ENCODE results near the gene BZW1.
"Not testable (repeated sequence)": the region's sequence is repeated elsewhere in the genome, so short reads cannot be mapped to it uniquely, and the experiment has no call there.

The BZW1 gene

DNA sequence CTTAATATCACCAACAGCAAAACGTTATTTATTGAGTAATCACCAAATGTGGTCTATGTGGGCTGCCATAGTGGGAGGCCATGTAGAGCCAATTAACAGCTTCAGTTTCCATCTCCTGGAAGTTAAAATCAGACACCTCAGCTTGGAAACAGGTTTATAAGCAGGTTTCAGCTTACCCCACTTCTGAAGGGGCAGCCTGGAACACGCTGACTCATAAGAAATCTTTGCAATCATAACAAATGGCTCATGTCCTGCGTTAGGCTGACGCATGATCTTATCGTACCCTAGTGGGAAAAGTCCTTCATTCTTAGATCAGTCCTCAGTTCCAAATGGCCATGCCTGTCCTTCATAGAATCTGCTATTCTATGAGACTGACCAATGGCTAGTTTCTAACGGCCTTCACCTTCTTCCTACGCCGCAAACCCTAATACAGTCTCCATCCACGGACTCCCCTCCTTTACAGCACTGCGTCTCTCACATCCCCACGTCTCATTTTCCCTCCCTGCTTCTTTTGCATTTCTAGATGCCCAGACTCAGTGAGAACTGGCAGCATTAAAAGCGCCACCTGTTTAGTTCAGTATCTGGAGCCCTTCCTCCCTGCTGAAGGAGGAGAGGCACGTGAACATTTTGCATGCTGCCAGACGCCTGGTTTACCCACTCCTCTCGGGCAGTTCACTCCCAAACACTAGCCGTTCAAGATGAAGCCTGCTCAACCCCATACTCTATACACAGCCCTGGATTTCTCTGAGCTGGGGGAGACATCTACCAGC, 24.2 kb upstream of the BZW1 start:
- no peaks in the 10 kb centered on the region for H3K9me3 ChIP-seq
- H3K4me3 ChIP-seq: no peak overlapping the region
- no peaks in the 10 kb centered on the region for H3K27me3 ChIP-seq
- no peak overlapping the region for H3K9ac ChIP-seq
- H3K27ac ChIP-seq: no peak overlapping the region
- no peaks in the 10 kb centered on the region for H3K4me1 ChIP-seq
- TF ChIP-seq Cebpa-rat (IDR thresholded peaks at IDR 0.05): no peak
- no peak overlapping the region for H3K4me2 ChIP-seq
- peaks cover 34% of the 10 kb centered on the region; the same call in 1 of the 2 replicates for H3K36me3 ChIP-seq
- no peaks in the 10 kb centered on the region for H4K20me1 ChIP-seq

DNA sequence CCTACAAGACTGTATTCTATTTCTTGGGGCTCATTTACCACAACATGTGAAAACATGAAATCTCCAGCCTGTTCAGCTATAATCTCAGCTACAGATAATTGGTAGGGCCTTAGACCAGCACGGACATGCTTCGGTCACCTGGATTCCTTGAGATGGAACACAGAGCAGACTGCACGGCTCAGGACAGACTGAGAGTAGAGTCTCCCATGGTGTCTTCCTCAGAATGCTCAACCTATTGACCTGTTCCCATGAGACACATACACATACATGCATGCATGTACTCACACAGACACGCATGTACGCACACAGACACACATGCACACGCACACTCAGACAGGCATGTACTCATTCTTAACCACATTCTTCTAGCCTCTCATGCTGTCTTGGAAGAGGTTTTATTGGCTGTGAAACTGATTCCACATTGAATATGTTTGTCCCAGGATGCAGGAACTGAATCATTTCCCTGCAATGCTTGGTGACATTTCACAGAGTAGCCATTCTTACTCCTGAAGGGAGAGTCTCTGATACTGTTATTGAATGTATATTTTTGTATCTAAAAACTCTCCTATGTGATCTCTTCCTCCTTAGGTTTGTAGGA, 23.5 kb upstream of the BZW1 start:
- Histone ChIP-seq H4K20me1 (no peaks in the 10 kb centered on the region), H3K4me3 (no peak overlapping the region), H3K4me1 (no peaks in the 10 kb centered on the region), H3K9ac (no peak overlapping the region), H3K9me3 (no peaks in the 10 kb centered on the region), H3K27me3 (no peaks in the 10 kb centered on the region), H3K27ac (no peak overlapping the region), H3K36me3 (peaks cover 41% of the 10 kb centered on the region; the same call in 1 of the 2 replicates), H3K4me2 (no peak overlapping the region)
- TF ChIP-seq Cebpa-rat (IDR thresholded peaks at IDR 0.05): no peak

- Histone ChIP-seq H3K9ac (no peak overlapping the region), H3K36me3 (peaks cover 33% of the 10 kb centered on the region; the same call in 1 of the 2 replicates), H3K9me3 (no peaks in the 10 kb centered on the region), H3K4me1 (no peaks in the 10 kb centered on the region), H3K27ac (no peak overlapping the region), H3K4me2 (no peak overlapping the region), H3K4me3 (no peak overlapping the region), H4K20me1 (no peaks in the 10 kb centered on the region), H3K27me3 (no peaks in the 10 kb centered on the region)
- TF ChIP-seq Cebpa-rat (IDR thresholded peaks at IDR 0.05): no peak
Observed at GRCh38 chr2:200790185-200790584, 21.5 kb upstream of the BZW1 start.

DNA sequence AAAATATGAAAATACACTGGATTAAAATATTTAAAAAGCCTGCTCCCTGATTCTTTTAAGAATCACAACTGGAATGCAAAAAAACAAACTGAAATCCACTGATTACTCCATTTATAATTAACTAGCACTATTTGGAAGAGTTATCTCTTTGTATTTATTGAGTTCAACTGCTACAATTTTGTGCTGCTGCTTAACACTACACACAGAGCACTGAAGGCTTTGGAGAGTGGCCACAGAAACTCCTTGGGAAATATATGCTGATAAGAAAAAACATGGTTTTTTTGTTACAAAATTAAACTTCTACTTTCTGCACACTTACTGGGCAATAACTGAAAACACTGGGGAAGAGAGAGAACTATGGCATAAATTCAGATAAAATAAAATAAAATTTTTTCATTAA, 19.8 kb upstream of the BZW1 start:
- Histone ChIP-seq H3K4me3 (no peak overlapping the region), H4K20me1 (no peaks in the 10 kb centered on the region), H3K27ac (no peak overlapping the region), H3K36me3 (peaks cover 33% of the 10 kb centered on the region; the same call in 1 of the 2 replicates), H3K4me1 (no peaks in the 10 kb centered on the region), H3K9me3 (no peaks in the 10 kb centered on the region), H3K9ac (no peak overlapping the region), H3K27me3 (no peaks in the 10 kb centered on the region), H3K4me2 (no peak overlapping the region)
- TF ChIP-seq Cebpa-rat (IDR thresholded peaks at IDR 0.05): no peak

DNA sequence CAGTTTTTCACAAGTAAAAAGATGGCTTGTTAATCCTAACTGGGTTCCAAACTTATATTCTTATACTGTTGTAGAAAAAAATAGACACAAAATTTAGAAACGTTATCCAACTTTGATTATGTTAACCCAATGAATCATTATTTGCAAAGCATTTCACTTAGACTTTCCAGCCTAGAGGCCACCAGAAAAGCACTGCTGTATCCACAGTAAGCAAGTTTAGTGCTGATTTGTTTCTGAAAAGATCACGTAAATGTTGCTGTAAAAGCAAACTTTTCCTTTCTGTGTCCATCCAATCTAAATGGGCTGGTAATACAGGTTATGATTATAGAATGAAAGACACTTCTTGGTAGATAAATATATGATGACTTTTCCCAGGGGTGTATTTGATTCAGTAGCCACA, 17.6 kb upstream of the BZW1 start:
- H4K20me1 ChIP-seq: no peaks in the 10 kb centered on the region
- no peak overlapping the region for H3K27ac ChIP-seq
- no peak overlapping the region for H3K9ac ChIP-seq
- peaks cover 19% of the 10 kb centered on the region; the same call in 1 of the 2 replicates for H3K36me3 ChIP-seq
- no peak overlapping the region for H3K4me3 ChIP-seq
- no peak for TF ChIP-seq Cebpa-rat (IDR thresholded peaks at IDR 0.05)
- H3K27me3 ChIP-seq: no peaks in the 10 kb centered on the region
- no peaks in the 10 kb centered on the region for H3K9me3 ChIP-seq
- no peaks in the 10 kb centered on the region for H3K4me1 ChIP-seq
- no peak overlapping the region for H3K4me2 ChIP-seq

DNA sequence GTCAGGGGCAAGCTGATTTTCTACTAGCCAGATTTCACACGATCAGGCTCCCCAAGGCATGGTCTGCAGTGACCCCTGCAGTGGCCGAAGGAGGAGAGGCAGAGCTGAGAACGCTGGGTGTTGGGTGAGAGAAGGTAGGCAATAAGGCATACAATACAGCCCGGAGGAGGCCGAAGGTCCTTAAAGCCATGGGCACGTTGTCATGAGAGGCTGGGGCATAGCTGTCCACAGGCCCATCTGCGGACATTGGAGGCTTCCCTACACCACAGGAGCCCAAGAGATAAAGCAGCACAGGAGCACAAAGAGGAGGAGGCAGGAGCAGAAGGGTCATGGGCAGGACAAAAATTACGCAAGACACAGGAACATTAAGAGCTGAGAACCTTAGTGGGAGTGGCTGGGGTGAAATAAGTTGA, 16.7 kb upstream of the BZW1 start:
- Histone ChIP-seq H3K4me2 (no peak overlapping the region), H3K4me3 (no peak overlapping the region), H3K36me3 (peaks cover 19% of the 10 kb centered on the region; the same call in 1 of the 2 replicates), H3K27me3 (no peaks in the 10 kb centered on the region), H3K4me1 (no peaks in the 10 kb centered on the region), H3K27ac (no peak overlapping the region), H3K9ac (no peak overlapping the region), H4K20me1 (no peaks in the 10 kb centered on the region), H3K9me3 (no peaks in the 10 kb centered on the region)
- 0 out of 2 replicates have a peak, but pooled peaks have one; percentile 17 for TF ChIP-seq Cebpa-rat (IDR thresholded peaks at IDR 0.05)

DNA sequence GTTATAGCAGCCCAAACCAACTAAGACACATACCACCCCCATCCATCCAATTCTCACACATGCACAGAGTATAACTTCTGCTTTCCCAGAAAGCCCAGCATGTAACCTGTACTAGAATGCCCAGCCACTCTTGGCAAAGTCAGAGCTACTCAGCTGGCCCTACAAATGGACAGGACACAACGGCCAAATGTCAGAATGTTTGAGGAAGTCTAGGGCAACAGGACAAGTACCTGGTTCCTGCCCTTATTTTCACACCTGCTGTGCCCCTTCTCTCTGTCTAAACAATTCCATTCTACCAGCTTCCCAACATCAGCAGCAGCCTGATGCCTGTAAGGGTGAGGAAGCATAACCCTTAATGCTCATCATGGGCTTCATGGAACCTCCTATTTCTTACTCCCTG, 15.1 kb upstream of the BZW1 start:
- no peak overlapping the region for H3K4me2 ChIP-seq
- TF ChIP-seq Cebpa-rat (IDR thresholded peaks at IDR 0.05): no peak
- no peaks in the 10 kb centered on the region for H3K4me1 ChIP-seq
- H3K4me3 ChIP-seq: no peak overlapping the region
- H3K27ac ChIP-seq: no peak overlapping the region
- H3K9me3 ChIP-seq: no peaks in the 10 kb centered on the region; the same call in 1 of the 2 replicates
- peaks cover 10% of the 10 kb centered on the region; the same call in 1 of the 2 replicates for H3K36me3 ChIP-seq
- no peak overlapping the region for H3K9ac ChIP-seq
- no peaks in the 10 kb centered on the region for H4K20me1 ChIP-seq
- H3K27me3 ChIP-seq: no peaks in the 10 kb centered on the region

DNA sequence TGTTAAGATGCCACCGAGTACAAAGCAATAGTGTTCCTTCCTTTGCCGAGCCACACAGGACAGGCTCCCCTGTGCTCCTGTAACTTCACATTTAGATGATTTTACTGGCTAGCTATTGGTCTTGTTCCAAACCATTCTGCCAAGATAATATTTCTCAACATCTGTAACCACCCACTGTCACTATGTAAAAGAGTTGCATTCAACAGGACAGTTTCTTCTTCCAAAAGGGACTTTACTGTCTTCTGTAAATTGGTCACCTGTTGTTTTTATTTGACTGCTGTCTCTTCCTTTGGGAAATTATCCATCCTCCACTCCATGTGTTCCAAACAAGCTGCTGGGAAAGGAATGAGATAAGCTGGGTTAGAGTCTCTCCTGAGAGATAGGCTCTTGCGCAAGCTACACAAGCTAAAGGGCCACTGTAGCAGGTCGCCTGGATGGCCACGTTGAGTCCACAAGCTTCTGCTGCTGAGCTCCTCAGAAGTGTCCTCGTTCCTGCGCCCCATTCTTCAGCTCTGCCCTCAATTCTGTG, 14.4 kb upstream of the BZW1 start:
- Histone ChIP-seq H3K9ac (no peak overlapping the region), H4K20me1 (no peaks in the 10 kb centered on the region), H3K9me3 (no peaks in the 10 kb centered on the region; the same call in 1 of the 2 replicates), H3K4me3 (no peak overlapping the region), H3K36me3 (peaks cover 10% of the 10 kb centered on the region; the same call in 1 of the 2 replicates), H3K4me2 (no peak overlapping the region), H3K4me1 (no peaks in the 10 kb centered on the region), H3K27ac (no peak overlapping the region), H3K27me3 (no peaks in the 10 kb centered on the region)
- TF ChIP-seq Cebpa-rat (IDR thresholded peaks at IDR 0.05): peak; percentile 66

DNA sequence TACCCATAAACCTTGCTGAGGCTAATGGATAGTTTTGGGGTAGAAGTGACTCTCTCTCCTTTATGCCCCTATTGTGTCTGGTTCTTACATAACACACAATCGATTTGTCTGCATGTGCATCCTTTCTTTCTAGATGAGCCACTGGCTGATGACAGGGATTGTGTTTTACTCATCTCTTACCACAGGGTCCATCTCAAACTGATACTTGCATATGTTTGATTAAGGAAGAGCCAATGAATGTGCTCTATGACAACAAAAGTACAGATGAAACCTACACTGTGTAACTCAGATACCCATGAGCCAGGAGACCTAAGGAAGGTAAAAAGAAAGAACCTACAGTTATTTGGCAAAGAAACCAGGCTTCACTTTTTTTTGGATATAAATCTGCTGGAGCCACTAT, 13.2 kb upstream of the BZW1 start:
- H3K36me3 ChIP-seq: no peaks in the 10 kb centered on the region
- H3K4me2 ChIP-seq: no peak overlapping the region
- TF ChIP-seq Cebpa-rat (IDR thresholded peaks at IDR 0.05): no peak
- H3K4me3 ChIP-seq: no peak overlapping the region
- no peak overlapping the region for H3K9ac ChIP-seq
- H3K27ac ChIP-seq: no peak overlapping the region
- H3K4me1 ChIP-seq: no peaks in the 10 kb centered on the region
- H3K27me3 ChIP-seq: no peaks in the 10 kb centered on the region
- H3K9me3 ChIP-seq: no peaks in the 10 kb centered on the region; the same call in 1 of the 2 replicates
- H4K20me1 ChIP-seq: no peaks in the 10 kb centered on the region

DNA sequence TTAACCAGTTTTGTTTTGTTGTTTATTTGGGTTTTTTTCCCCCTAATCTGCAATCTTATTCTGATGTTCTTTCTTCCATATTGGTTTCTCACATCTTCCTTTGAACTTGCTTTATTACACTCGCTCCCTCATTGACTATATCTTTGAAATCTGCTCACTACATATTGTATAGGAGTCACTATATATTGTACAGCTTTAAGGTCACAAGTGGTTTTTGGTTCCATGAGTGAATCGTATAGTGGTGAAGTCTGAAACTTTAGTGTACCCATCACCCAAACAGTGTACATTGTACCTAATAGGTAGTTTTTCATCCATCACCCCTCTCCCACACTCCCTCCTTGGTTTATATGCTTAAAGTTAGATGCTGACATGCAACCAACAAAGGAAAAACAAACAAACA, 11.3 kb upstream of the BZW1 start:
- no peak overlapping the region for H3K4me2 ChIP-seq
- H4K20me1 ChIP-seq: no peaks in the 10 kb centered on the region
- TF ChIP-seq Cebpa-rat (IDR thresholded peaks at IDR 0.05): no peak
- no peaks in the 10 kb centered on the region; the same call in 1 of the 2 replicates for H3K9me3 ChIP-seq
- H3K27ac ChIP-seq: no peak overlapping the region
- no peak overlapping the region for H3K9ac ChIP-seq
- no peak overlapping the region for H3K4me3 ChIP-seq
- no peaks in the 10 kb centered on the region for H3K36me3 ChIP-seq
- no peaks in the 10 kb centered on the region for H3K4me1 ChIP-seq
- H3K27me3 ChIP-seq: no peaks in the 10 kb centered on the region

- H3K27ac ChIP-seq, H3K9ac ChIP-seq, H4K20me1 ChIP-seq, H3K4me1 ChIP-seq, H3K4me2 ChIP-seq, H3K9me3 ChIP-seq, H3K36me3 ChIP-seq, H3K27me3 ChIP-seq, H3K4me3 ChIP-seq: not testable (repeated sequence)
Observed at GRCh38 chr2:200801431-200801830, 10.3 kb upstream of the BZW1 start.
